Neural cell (in vitro differentiated cells): ENCODE results near the gene HDAC4.

ENCODE experiments used
- EZH2 ChIP-seq: fragments of 200-600, 300-800 bp; shearing (Covaris generic), sonication (generic); IDR thresholded peaks from 2 replicates; pipeline ENCODE4 v1.6.1; 2014; ENCODE audit warnings: antibody characterized with exemption, low read length, borderline replicate concordance, mild to moderate bottlenecking; ENCODE audit not compliant: insufficient read depth, poor library complexity, severe bottlenecking
- TAF1 ChIP-seq: IDR thresholded peaks from 2 replicates; pipeline ENCODE4 v1.6.1; 2012; ENCODE audit warnings: low read depth
- TF ChIP-seq, protein P1 (sequence below): fragments of 450-650 bp; IDR thresholded peaks from 2 replicates; pipeline ENCODE4 v1.5.1; 2014; ENCODE audit warnings: antibody characterized with exemption, mild to moderate bottlenecking, moderate library complexity; ENCODE audit not compliant: poor library complexity, severe bottlenecking

DNA sequence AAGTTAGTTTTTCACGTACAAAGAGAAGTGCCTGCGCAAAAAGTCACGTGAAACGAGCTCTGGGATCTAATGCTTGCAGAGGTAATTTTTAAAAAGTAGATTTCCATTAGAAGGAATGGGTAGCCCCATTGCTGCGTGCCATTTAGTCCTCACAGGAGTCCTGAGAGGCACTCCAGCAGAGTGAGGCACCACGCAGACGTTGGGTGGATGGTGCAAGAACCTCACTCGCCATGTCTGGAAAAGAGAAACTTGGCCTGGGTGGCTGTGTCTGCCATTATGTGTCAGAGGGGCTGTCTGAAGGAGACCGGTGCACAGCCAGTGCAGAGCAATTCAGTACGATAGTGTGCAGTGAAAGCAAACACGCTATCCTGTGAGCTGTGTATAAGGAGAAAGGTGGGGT lies 1.8 kb upstream of the HDAC4 start:
- TF ChIP-seq, protein P1, sequence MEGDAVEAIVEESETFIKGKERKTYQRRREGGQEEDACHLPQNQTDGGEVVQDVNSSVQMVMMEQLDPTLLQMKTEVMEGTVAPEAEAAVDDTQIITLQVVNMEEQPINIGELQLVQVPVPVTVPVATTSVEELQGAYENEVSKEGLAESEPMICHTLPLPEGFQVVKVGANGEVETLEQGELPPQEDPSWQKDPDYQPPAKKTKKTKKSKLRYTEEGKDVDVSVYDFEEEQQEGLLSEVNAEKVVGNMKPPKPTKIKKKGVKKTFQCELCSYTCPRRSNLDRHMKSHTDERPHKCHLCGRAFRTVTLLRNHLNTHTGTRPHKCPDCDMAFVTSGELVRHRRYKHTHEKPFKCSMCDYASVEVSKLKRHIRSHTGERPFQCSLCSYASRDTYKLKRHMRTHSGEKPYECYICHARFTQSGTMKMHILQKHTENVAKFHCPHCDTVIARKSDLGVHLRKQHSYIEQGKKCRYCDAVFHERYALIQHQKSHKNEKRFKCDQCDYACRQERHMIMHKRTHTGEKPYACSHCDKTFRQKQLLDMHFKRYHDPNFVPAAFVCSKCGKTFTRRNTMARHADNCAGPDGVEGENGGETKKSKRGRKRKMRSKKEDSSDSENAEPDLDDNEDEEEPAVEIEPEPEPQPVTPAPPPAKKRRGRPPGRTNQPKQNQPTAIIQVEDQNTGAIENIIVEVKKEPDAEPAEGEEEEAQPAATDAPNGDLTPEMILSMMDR = no peak
- TF ChIP-seq TAF1 (no peak), EZH2 (no peak)
